Panc1 (cell line): Measurements from ENCODE around the gene PCDHGC3.

Experiments
- CTCF ChIP-seq: fragments of 450-650 bp; IDR thresholded peaks from 2 replicates; pipeline ENCODE4 v1.5.1; 2017; ENCODE audit warnings: mild to moderate bottlenecking
- POLR2AphosphoS5 ChIP-seq: IDR thresholded peaks from 2 replicates; pipeline ENCODE4 v1.6.1; 2012; ENCODE audit warnings: mild to moderate bottlenecking, low read depth, low read length, moderate library complexity
- REST ChIP-seq, 2 experiments: IDR thresholded peaks; 2 replicates each; pipeline ENCODE4 v1.6.1; 2011 to 2012; ENCODE audit warnings: low read depth in 2 of 2, control low read depth in 1 of 2, low read length in 1 of 2, mild to moderate bottlenecking in 1 of 2, moderate library complexity in 1 of 2; ENCODE audit not compliant: insufficient read depth in 1 of 2
- TCF7L2 ChIP-seq: IDR thresholded peaks from 2 replicates; pipeline ENCODE4 v1.6.1; 2011; ENCODE audit warnings: mild to moderate bottlenecking, low read depth, low read length, inconsistent platforms

GRCh38 chr5:141512911-141513626 is 37.3 kb downstream of the PCDHGC3 start:
- TF ChIP-seq POLR2AphosphoS5 (no peak), CTCF (no peak), TCF7L2 (no peak), REST (IDR thresholded peaks at IDR 0.05; ENCODE audit: insufficient read depth in 1 of 2, low read depth in 2 of 2, low read length in 1 of 2) (no peak)
